Stomach (tissue), 4 donors: ENCODE data around the gene DNAH17.

ENCODE experiments used
- EP300 ChIP-seq: sonication (generic); formaldehyde crosslinking; IDR thresholded peaks from one replicate; pipeline ENCODE4 v1.6.1; 2017; ENCODE audit warnings: antibody characterized with exemption
- POLR2A ChIP-seq, 4 donors: fragments of 450-650 bp; IDR thresholded peaks; one replicate each; pipeline ENCODE4 v1.6.1; 2016; ENCODE audit warnings: antibody characterized with exemption in 4 of 4, control low read depth in 2 of 4, mild to moderate bottlenecking in 1 of 4, moderate library complexity in 1 of 4
- POLR2AphosphoS5 ChIP-seq, 3 donors: sonication (generic); formaldehyde crosslinking; IDR thresholded peaks; one replicate each; pipeline ENCODE4 v1.6.1; 2016; ENCODE audit warnings: antibody characterized with exemption in 3 of 3
- TF ChIP-seq, protein P1 (sequence below), 7 experiments: fragments of 450-650 bp in 4 of 7; fragments of 200-600 bp in 3 of 7; sonication (generic) in 3 of 7; IDR thresholded peaks; one replicate each; pipeline ENCODE4 v1.5.1; 2016 to 2019; ENCODE audit warnings: antibody characterized with exemption in 7 of 7, control low read depth in 2 of 7, mild to moderate bottlenecking in 1 of 7

DNA sequence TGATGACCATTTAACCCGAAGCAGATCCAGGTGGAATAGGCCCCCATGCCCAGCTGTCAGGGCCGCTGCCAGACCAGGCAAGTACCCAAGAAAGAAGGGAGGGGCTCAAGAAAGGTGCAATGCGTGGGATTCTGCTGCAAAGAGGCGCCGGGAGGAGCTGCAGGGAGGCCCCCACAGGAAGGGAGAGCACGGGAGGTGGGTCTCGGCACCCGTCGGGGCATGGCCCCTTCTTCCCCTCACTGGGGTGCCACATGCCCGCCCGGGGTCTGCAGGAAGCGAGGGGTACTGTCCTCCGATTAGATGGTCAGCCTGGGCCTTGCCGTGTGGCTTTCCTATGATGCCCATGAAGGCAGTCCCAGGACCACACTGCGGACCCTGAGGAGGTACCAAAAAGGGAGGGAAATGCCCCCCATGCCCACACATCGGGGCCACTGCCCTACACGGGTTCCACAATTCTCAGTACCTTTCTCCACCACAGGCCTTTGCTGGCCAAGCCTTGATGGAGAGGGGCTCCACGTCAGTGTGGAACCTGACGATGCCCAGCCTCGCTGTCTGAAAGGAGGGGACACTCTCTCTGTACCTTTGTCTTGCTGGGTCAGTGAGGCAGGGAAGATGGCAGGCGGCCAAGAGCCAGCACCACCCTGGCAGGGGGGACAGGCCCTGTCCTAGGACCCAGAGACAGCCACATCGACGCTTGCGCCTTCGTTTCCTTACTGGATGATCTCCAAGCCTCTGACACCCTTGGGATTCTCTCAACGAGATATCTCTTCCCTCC is 45.5 kb upstream of the DNAH17 start:
- TF ChIP-seq POLR2AphosphoS5 (IDR thresholded peaks at IDR 0.05) = no peak
- TF ChIP-seq, protein P1, sequence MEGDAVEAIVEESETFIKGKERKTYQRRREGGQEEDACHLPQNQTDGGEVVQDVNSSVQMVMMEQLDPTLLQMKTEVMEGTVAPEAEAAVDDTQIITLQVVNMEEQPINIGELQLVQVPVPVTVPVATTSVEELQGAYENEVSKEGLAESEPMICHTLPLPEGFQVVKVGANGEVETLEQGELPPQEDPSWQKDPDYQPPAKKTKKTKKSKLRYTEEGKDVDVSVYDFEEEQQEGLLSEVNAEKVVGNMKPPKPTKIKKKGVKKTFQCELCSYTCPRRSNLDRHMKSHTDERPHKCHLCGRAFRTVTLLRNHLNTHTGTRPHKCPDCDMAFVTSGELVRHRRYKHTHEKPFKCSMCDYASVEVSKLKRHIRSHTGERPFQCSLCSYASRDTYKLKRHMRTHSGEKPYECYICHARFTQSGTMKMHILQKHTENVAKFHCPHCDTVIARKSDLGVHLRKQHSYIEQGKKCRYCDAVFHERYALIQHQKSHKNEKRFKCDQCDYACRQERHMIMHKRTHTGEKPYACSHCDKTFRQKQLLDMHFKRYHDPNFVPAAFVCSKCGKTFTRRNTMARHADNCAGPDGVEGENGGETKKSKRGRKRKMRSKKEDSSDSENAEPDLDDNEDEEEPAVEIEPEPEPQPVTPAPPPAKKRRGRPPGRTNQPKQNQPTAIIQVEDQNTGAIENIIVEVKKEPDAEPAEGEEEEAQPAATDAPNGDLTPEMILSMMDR (IDR thresholded peaks at IDR 0.05) = no peak
- no peak for TF ChIP-seq EP300
- no peak for TF ChIP-seq POLR2A (IDR thresholded peaks at IDR 0.05)
